Tibial nerve (tissue), 4 donors: Measurements from ENCODE around the gene TCIRG1. TPM values are rescaled to one million over a fixed set of nuclear protein-coding genes. Genes with fewer than 3 reads are reported as not detected.

Experiments
- DNase-seq, 2 donors: peaks; one replicate each; pipeline ENCODE4 v3.0.0-alpha.2; 2019; ENCODE audit warnings: low spot score in 2 of 2
- H3K27ac ChIP-seq, 4 donors: fragments of 200-600 bp; sonication (generic) in 3 of 4; one replicate each; pipeline ENCODE4 v1.5.1; 2017 to 2019; ENCODE audit warnings: mild to moderate bottlenecking in 1 of 4
- H3K27me3 ChIP-seq, 2 donors: fragments of 200-600 bp; sonication (generic) in 1 of 2; one replicate each; pipeline versions ENCODE4 v1.5.1 to v1.6.0; 2017 to 2019
- H3K36me3 ChIP-seq, 3 donors: fragments of 200-600 bp; sonication (generic); one replicate each; pipeline ENCODE4 v1.5.1; 2018 to 2019
- H3K4me1 ChIP-seq, 4 donors: fragments of 200-600 bp; sonication (generic) in 3 of 4; one replicate each; pipeline ENCODE4 v1.5.1; 2017 to 2019
- H3K4me3 ChIP-seq, 4 donors: fragments of 200-600 bp; sonication (generic) in 3 of 4; one replicate each; pipeline ENCODE4 v1.5.1; 2017 to 2019; ENCODE audit warnings: mild to moderate bottlenecking in 1 of 4, moderate library complexity in 1 of 4
- H3K9me3 ChIP-seq, 4 donors: fragments of 200-600 bp; sonication (generic) in 3 of 4; one replicate each; pipeline ENCODE4 v1.5.1; 2017 to 2019
- EP300 ChIP-seq, 2 donors: sonication (generic); formaldehyde crosslinking; IDR thresholded peaks; one replicate each; pipeline ENCODE4 v1.6.1; 2017; ENCODE audit warnings: antibody characterized with exemption in 2 of 2, mild to moderate bottlenecking in 1 of 2
- POLR2A ChIP-seq, 2 donors: fragments of 450-650 bp; IDR thresholded peaks; one replicate each; pipeline ENCODE4 v1.6.1; 2017; ENCODE audit warnings: antibody characterized with exemption in 2 of 2, mild to moderate bottlenecking in 2 of 2, moderate library complexity in 2 of 2
- WGBS, 2 donors: methylation state at CpG; one replicate each; pipeline ENCODE4 v1.1.5; 2018; 5-methylcytosine and 5-hydroxymethylcytosine counted together
- total RNA-seq, 4 donors: library from RNA; depleted of rRNA; stranded (reverse); fragments of >200 nt; gene quantifications; one replicate each; pipeline ENCODE4 v1.1.0, GENCODE V29; 2016
- TF ChIP-seq, protein P1 (sequence below), 5 experiments: fragments of 200-600 bp in 3 of 5; fragments of 450-650 bp in 2 of 5; sonication (generic) in 3 of 5; IDR thresholded peaks; one replicate each; pipeline ENCODE4 v1.5.1; 2016 to 2019; ENCODE audit warnings: antibody characterized with exemption in 5 of 5, mild to moderate bottlenecking in 3 of 5, moderate library complexity in 2 of 5

The TCIRG1 gene
- total RNA-seq, 4 donors from 2014 or later = 142 to 439 (median 183) TPM

DNA sequence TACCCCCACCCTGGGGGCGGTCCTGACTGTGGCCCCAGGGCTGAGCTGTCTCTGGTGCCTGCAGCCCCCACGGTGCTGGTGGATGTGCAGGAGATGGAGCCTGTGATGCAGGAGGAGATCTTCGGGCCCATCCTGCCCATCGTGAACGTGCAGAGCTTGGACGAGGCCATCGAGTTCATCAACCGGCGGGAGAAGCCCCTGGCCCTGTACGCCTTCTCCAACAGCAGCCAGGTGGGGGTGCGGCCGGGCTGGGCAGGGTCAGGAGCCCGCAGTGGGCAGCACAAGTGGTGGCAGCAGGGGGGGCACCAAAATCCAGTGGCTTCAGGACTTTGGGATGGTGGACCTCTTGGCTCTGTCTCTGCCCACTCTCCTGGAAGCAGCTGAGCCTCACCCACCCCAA, 16.3 kb upstream of the TCIRG1 start:
- WGBS, 2 donors = 81 to 84% methylated on average over 6 to 13 of the region's 13 CpGs
- peaks cover 0 to 70% (median 0%) of the 10 kb centered on the region in 3 donors for H3K36me3 ChIP-seq
- no peaks in the 10 kb centered on the region for H3K27me3 ChIP-seq
- DNase-seq = no peak
- H3K4me3 ChIP-seq = no peak overlapping the region
- peaks cover 0 to 22% (median 0%) of the 10 kb centered on the region in 4 donors for H3K9me3 ChIP-seq
- H3K27ac ChIP-seq = no peak overlapping the region
- no peak for TF ChIP-seq EP300 (IDR thresholded peaks at IDR 0.05)
- TF ChIP-seq, protein P1, sequence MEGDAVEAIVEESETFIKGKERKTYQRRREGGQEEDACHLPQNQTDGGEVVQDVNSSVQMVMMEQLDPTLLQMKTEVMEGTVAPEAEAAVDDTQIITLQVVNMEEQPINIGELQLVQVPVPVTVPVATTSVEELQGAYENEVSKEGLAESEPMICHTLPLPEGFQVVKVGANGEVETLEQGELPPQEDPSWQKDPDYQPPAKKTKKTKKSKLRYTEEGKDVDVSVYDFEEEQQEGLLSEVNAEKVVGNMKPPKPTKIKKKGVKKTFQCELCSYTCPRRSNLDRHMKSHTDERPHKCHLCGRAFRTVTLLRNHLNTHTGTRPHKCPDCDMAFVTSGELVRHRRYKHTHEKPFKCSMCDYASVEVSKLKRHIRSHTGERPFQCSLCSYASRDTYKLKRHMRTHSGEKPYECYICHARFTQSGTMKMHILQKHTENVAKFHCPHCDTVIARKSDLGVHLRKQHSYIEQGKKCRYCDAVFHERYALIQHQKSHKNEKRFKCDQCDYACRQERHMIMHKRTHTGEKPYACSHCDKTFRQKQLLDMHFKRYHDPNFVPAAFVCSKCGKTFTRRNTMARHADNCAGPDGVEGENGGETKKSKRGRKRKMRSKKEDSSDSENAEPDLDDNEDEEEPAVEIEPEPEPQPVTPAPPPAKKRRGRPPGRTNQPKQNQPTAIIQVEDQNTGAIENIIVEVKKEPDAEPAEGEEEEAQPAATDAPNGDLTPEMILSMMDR (IDR thresholded peaks at IDR 0.05) = no peak
- no peak for TF ChIP-seq POLR2A (IDR thresholded peaks at IDR 0.05)
- H3K4me1 ChIP-seq = peaks cover 0 to 36% (median 5%) of the 10 kb centered on the region in 4 donors

DNA sequence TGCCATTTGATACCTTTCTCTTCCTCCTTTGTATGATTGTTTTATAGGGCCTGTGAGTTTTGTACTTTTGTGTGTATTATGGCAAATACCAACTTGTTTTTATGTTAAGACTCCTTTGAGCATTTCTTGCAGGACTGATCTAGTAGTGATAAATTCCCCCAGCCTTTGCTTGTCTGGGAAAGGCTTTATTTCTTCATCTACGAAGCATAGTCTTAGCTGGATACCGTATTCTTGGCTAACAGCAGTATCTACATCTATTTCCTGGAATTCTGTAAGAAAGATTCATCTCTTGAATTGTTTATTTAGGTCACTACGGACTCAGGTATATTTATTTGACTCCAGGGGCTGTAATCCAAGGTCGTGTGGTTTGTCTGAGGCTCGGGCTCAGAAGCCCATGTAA, 14.3 kb upstream of the TCIRG1 start:
- H3K4me1 ChIP-seq = peaks cover 0 to 23% (median under 1%) of the 10 kb centered on the region in 4 donors
- H3K36me3 ChIP-seq = peaks cover 0 to 77% (median 0%) of the 10 kb centered on the region in 3 donors
- TF ChIP-seq EP300 (IDR thresholded peaks at IDR 0.05) = no peak
- TF ChIP-seq, protein P1 (IDR thresholded peaks at IDR 0.05) = no peak
- no peak for TF ChIP-seq POLR2A (IDR thresholded peaks at IDR 0.05)
- 90 to 94% methylated on average over 5 of the region's 5 CpGs for WGBS, 2 donors
- H3K9me3 ChIP-seq = peaks cover 0 to 22% (median 0%) of the 10 kb centered on the region in 4 donors
- no peak for DNase-seq
- no peaks in the 10 kb centered on the region for H3K27me3 ChIP-seq
- H3K4me3 ChIP-seq = no peak overlapping the region
- no peak overlapping the region for H3K27ac ChIP-seq

DNA sequence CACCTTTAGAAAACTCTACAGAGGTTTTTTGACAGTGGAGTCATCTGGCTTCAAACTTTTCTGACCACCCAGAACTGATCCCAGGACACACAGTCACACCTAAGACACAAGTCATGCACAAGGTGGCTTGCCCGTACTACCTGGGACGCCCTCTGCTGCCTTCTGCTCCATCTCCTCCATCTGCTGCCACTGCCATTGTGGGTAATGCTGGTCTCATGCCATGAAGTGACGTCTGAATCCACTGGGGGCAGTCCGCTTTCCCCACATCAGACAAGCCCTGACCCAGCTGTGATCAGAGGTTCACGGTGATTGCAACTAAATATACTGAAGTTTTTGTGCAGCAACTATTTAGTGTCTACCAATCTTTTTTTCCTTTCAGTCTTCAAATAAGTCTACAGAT, 13.8 kb upstream of the TCIRG1 start:
- Histone ChIP-seq H3K4me1 (peaks cover 0 to 21% (median 2%) of the 10 kb centered on the region in 4 donors), H3K27me3 (no peaks in the 10 kb centered on the region), H3K9me3 (peaks cover 0 to 22% (median 0%) of the 10 kb centered on the region in 4 donors), H3K36me3 (peaks cover 0 to 73% (median 0%) of the 10 kb centered on the region in 3 donors), H3K27ac (no peak overlapping the region), H3K4me3 (no peak overlapping the region)
- no peak for TF ChIP-seq EP300 (IDR thresholded peaks at IDR 0.05)
- 75 to 78% methylated on average over 5 of the region's 5 CpGs for WGBS, 2 donors
- DNase-seq = no peak

DNA sequence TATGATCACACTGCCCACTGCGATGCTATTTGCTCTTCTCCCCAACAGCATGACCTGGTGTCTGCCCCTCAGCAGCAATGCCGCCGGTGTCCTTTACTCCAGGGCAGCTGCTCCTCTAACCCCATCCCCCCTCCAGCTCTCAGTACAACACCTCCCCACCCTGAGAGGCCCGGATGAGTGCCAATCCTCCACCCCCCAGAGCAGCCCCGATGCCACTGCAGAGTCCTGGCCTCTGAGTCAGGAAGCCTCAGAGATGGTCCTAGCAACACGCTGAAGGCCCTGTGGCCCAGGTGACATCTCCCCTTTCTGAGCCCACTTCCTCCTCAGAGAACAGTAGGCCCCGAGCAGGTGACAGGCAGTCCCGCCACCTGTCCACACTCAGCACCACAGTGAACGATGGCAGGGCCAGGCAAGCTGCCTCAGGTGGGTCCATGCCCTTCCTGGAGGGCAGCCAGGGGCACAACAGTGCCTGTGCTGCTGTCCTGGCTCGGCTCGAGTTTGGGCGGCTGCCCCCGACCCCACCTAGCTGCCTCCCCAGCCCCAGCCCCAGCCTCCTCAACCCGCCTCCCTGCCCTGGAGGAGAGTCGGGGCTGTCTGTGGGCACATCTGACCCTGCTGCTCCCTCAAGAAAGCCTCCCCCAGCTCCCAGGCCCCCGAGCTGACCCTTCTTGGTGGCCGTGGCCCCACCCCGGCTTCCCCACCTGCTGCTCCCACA, 12.3 kb upstream of the TCIRG1 start:
- no peak overlapping the region for H3K27ac ChIP-seq
- peaks cover 0 to 68% (median 0%) of the 10 kb centered on the region in 3 donors for H3K36me3 ChIP-seq
- TF ChIP-seq EP300 (IDR thresholded peaks at IDR 0.05) = no peak
- TF ChIP-seq, protein P1 (IDR thresholded peaks at IDR 0.05) = no peak
- TF ChIP-seq POLR2A (IDR thresholded peaks at IDR 0.05) = no peak
- H3K9me3 ChIP-seq = peaks cover 0 to 22% (median 0%) of the 10 kb centered on the region in 4 donors
- 86 to 88% methylated on average over 14 to 18 of the region's 18 CpGs for WGBS, 2 donors
- H3K27me3 ChIP-seq = no peaks in the 10 kb centered on the region
- H3K4me1 ChIP-seq = peaks cover 0 to 16% (median 8%) of the 10 kb centered on the region in 4 donors
- no peak for DNase-seq
- no peak overlapping the region for H3K4me3 ChIP-seq

DNA sequence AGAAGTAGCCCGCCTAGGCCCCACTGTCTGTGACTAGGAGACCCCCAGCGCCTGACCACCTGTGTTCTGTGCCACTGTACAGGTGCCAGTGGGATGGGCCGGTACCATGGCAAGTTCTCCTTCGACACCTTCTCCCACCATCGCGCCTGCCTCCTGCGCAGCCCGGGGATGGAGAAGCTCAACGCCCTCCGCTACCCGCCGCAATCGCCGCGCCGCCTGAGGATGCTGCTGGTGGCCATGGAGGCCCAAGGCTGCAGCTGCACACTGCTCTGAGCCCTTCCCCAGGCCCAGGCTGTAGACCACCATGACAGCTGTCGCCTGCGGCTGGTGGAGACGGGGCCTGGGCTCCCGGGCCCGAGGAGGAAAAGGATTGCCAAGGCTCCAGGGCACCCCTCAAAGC, 11.2 kb upstream of the TCIRG1 start:
- peaks cover 0 to 61% (median 0%) of the 10 kb centered on the region in 3 donors for H3K36me3 ChIP-seq
- H3K27ac ChIP-seq = no peak overlapping the region
- DNase-seq = no peak
- H3K4me1 ChIP-seq = peaks cover 0 to 27% (median 16%) of the 10 kb centered on the region in 4 donors
- WGBS, 2 donors = 89 to 94% methylated on average over 20 to 21 of the region's 21 CpGs
- no peaks in the 10 kb centered on the region for H3K27me3 ChIP-seq
- H3K9me3 ChIP-seq = peaks cover 0 to 22% (median 0%) of the 10 kb centered on the region in 4 donors
- TF ChIP-seq, protein P1 (IDR thresholded peaks at IDR 0.05) = no peak
- TF ChIP-seq EP300 (IDR thresholded peaks at IDR 0.05) (no peak), POLR2A (IDR thresholded peaks at IDR 0.05) (no peak)
- no peak overlapping the region for H3K4me3 ChIP-seq
